ENCODE data around the gene DIDO1. TPM values are rescaled to one million over a fixed set of nuclear protein-coding genes. Genes with fewer than 3 reads are reported as not detected.

Gene DIDO1
- total and polyA plus RNA-seq, 2 of the 13 experiments (the other 11 are each of a cell fraction or from before 2014, with no cell fraction given) = 75.0 to 75.1 TPM

GRCh38 chr20:62937268-62938104 lies 11.2 kb upstream of the DIDO1 start (continued):
- no peak for TF ChIP-seq TCF12 (IDR thresholded peaks at IDR 0.05)
- TF ChIP-seq TCF12 (CRISPR knock-in tag; IDR thresholded peaks at IDR 0.05) = peak; percentile 81
- TF ChIP-seq ZNF274 (CRISPR knock-in tag; IDR thresholded peaks at IDR 0.05) = peak; percentile 92; the same call in 1 of the 2 replicates
- TF ChIP-seq KDM2A (CRISPR knock-in tag; IDR thresholded peaks at IDR 0.05; ENCODE audit: borderline replicate concordance, low read depth) = peak; percentile 98
- TF ChIP-seq RARA (CRISPR knock-in tag; IDR thresholded peaks at IDR 0.05) = peak; percentile 62; the same call in 1 of the 2 replicates
- TF ChIP-seq NFE2L1 (CRISPR knock-in tag; IDR thresholded peaks at IDR 0.05; ENCODE audit: borderline replicate concordance) = no peak
- TF ChIP-seq SNAPC5 (CRISPR knock-in tag; IDR thresholded peaks at IDR 0.05; ENCODE audit: borderline replicate concordance) = peak; percentile 84; the same call in 1 of the 2 replicates
- TF ChIP-seq ZNF605 (CRISPR knock-in tag; IDR thresholded peaks at IDR 0.05) = peak; percentile 96
- TF ChIP-seq ZKSCAN8 (CRISPR knock-in tag; IDR thresholded peaks at IDR 0.05; ENCODE audit: borderline replicate concordance) = peak; percentile 83; the same call in 1 of the 2 replicates
- TF ChIP-seq ISL2 (CRISPR knock-in tag; IDR thresholded peaks at IDR 0.05) = peak; percentile 81
- peak; percentile 93 for TF ChIP-seq ZNF670 (CRISPR knock-in tag; IDR thresholded peaks at IDR 0.05; ENCODE audit: borderline replicate concordance)
- peak; percentile 18; the same call in 1 of the 2 replicates for TF ChIP-seq SMYD3 (CRISPR knock-in tag; IDR thresholded peaks at IDR 0.05)
- peak; percentile 77 for TF ChIP-seq ZNF446 (CRISPR knock-in tag; IDR thresholded peaks at IDR 0.05)
- no peak for TF ChIP-seq HNF4G (IDR thresholded peaks at IDR 0.05; ENCODE audit: borderline replicate concordance, low read depth, low read length)
- peak; percentile 33; the same call in 1 of the 2 replicates for TF ChIP-seq HNF4G (CRISPR knock-in tag; IDR thresholded peaks at IDR 0.05; ENCODE audit: borderline replicate concordance, low read depth)
- no peak for TF ChIP-seq CENPT (CRISPR knock-in tag; IDR thresholded peaks at IDR 0.05; ENCODE audit: low read depth)
- no peak for TF ChIP-seq FOXP1 (IDR thresholded peaks at IDR 0.05)
- peak; percentile 8; the same call in 1 of the 2 replicates for TF ChIP-seq FOXP1 (CRISPR knock-in tag; IDR thresholded peaks at IDR 0.05)
- peak; percentile 94 for TF ChIP-seq ETV6 (CRISPR knock-in tag; conservative IDR thresholded peaks at IDR 0.05)
- TF ChIP-seq RELA (CRISPR knock-in tag; IDR thresholded peaks at IDR 0.05) = peak; percentile 79; the same call in 1 of the 2 replicates
- TF ChIP-seq ZNF33B (CRISPR knock-in tag; IDR thresholded peaks at IDR 0.05) = peak; percentile 84; the same call in 1 of the 2 replicates
- TF ChIP-seq ZSCAN20 (CRISPR knock-in tag; IDR thresholded peaks at IDR 0.05; ENCODE audit: borderline replicate concordance) = peak; percentile 79; the same call in 1 of the 2 replicates
- no peak for TF ChIP-seq TRIM22 (IDR thresholded peaks at IDR 0.05)
- TF ChIP-seq RBAK (CRISPR knock-in tag; IDR thresholded peaks at IDR 0.05) = peak; percentile 16; the same call in 1 of the 2 replicates
- peak; percentile 57; the same call in 1 of the 2 replicates for TF ChIP-seq ARID5B (CRISPR knock-in tag; IDR thresholded peaks at IDR 0.05)

All from HepG2 (cell line).